Measurements from ENCODE around the gene NFIA. TPM values are rescaled to one million over a fixed set of nuclear protein-coding genes. Genes with fewer than 3 reads are reported as not detected.

Gene NFIA
- total and polyA plus RNA-seq, 8 donors: 9.6 to 108 (median 37.2) TPM

DNA sequence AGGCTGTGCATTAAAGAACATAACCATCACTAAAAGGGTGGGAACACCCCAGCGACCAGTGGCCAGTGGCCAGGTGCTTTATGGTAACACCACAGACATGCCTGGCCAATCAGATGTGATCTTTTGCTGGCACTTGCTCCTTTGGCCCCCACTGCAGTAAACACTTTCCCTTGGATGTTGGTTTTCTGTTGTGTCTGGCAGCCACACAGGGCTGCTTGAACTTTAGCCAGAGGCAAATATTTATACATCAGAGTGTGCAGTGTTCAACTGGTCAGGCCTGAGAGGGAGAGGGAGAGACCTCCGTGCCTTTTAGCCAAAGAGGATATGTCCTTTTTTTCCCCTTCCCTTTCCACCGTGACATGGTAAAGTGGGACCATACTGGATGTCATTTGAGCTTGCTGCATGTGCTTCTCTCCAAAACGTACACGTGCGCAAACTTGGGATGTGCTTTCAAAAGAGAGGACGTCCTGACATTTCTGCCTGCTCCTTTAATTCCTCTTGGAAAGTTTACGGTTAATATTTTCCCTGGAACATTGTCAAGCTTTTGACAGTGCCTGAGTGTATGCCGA, 101.2 kb downstream of the NFIA start:
- Histone ChIP-seq H3K4me3 (peak overlapping the region; percentile 34 to 47 (median 38)), H3K27me3 (no peaks in the 10 kb centered on the region), H3K36me3 (no peaks in the 10 kb centered on the region), H3K4me1 (peaks cover 37 to 83% (median 67%) of the 10 kb centered on the region in 4 donors), H3K9me3 (no peaks in the 10 kb centered on the region), H3K27ac (peak overlapping the region; percentile 81 to 93 (median 86))
- intact Hi-C loops (cut with DNase I; ENCODE audit: low total_unique reads): loop anchor here (10.0 kb wide), 1 partner anchor 141 kb away; no protein-coding TSS in a partner anchor
- DNase-seq: peak; percentile 81 to 86
- no peak for TF ChIP-seq EP300 (IDR thresholded peaks at IDR 0.05)
- TF ChIP-seq, protein P1, sequence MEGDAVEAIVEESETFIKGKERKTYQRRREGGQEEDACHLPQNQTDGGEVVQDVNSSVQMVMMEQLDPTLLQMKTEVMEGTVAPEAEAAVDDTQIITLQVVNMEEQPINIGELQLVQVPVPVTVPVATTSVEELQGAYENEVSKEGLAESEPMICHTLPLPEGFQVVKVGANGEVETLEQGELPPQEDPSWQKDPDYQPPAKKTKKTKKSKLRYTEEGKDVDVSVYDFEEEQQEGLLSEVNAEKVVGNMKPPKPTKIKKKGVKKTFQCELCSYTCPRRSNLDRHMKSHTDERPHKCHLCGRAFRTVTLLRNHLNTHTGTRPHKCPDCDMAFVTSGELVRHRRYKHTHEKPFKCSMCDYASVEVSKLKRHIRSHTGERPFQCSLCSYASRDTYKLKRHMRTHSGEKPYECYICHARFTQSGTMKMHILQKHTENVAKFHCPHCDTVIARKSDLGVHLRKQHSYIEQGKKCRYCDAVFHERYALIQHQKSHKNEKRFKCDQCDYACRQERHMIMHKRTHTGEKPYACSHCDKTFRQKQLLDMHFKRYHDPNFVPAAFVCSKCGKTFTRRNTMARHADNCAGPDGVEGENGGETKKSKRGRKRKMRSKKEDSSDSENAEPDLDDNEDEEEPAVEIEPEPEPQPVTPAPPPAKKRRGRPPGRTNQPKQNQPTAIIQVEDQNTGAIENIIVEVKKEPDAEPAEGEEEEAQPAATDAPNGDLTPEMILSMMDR (IDR thresholded peaks at IDR 0.05): no peak
- TF ChIP-seq POLR2A (IDR thresholded peaks at IDR 0.05): no peak
- peak in 2 of 3 donors; percentile 51 to 68 for TF ChIP-seq POLR2AphosphoS5 (IDR thresholded peaks at IDR 0.05)
- whole genome bisulfite sequencing, 5 donors: 10 to 25% (median 13%) methylated on average over 9 of the region's 9 CpGs

DNA sequence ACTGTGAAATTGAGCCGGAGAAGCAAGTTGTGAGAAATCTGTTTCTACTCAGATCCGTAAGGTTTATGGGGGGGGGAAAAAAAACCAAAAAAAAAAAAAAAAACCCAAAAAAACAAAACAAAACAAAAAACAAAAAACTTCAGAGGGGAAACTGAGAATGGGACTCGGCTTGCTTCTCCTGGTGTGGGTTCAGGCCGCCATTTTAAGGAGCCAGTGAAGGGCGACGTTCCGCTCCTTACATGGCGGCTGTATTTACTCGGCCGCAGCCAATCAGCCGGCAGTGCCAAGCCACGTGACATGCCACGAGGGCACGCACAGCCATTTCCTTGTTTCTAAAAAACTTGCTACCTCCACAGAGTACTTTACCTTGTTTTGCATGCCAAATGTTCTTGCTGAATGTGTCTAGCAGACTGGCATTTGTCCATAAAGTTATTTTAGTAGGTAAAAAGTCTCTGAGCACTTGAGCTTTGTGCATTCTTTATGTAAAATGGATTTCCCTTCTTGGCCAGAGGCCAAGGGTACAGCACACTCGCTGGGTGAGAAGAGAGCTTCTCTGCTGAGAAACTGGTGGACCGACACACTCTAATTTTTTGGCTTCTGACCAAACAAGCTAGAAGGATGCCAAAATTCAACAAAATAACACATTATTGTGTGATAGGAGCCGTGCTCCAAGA, 101.8 kb downstream of the NFIA start:
- 11 to 32% (median 15%) methylated on average over 17 of the region's 17 CpGs for WGBS, 5 donors
- Histone ChIP-seq H3K27ac (peak overlapping the region; percentile 81 to 93 (median 86)), H3K4me1 (peaks cover 37 to 80% (median 61%) of the 10 kb centered on the region in 4 donors), H3K4me3 (peak overlapping the region; percentile 34 to 47 (median 38)), H3K27me3 (no peaks in the 10 kb centered on the region), H3K9me3 (no peaks in the 10 kb centered on the region), H3K36me3 (no peaks in the 10 kb centered on the region)
- intact Hi-C loops (cut with DNase I; ENCODE audit: low total_unique reads): loop anchor here (10.0 kb wide), 1 partner anchor 141 kb away; no protein-coding TSS in a partner anchor
- TF ChIP-seq POLR2AphosphoS5 (IDR thresholded peaks at IDR 0.05) (peak; percentile 52 to 91 (median 71)), EP300 (IDR thresholded peaks at IDR 0.05) (no peak)
- peak; percentile 96 to 97 for DNase-seq

GRCh38 chr1:61184714-61185106, 102.3 kb downstream of the NFIA start:
- Histone ChIP-seq H3K36me3 (no peaks in the 10 kb centered on the region), H3K4me1 (peaks cover 37 to 80% (median 59%) of the 10 kb centered on the region in 4 donors), H3K27me3 (no peaks in the 10 kb centered on the region), H3K9me3 (no peaks in the 10 kb centered on the region), H3K27ac (peak overlapping the region; percentile 81 to 93 (median 86)), H3K4me3 (peak overlapping the region; percentile 34 to 47 (median 38))
- 6 to 14% (median 6%) methylated on average over 3 of the region's 3 CpGs for WGBS, 5 donors
- TF ChIP-seq POLR2A (IDR thresholded peaks at IDR 0.05) (no peak), EP300 (IDR thresholded peaks at IDR 0.05) (no peak), POLR2AphosphoS5 (IDR thresholded peaks at IDR 0.05) (no peak)
- TF ChIP-seq, protein P1 (IDR thresholded peaks at IDR 0.05): no peak
- DNase-seq: no peak
- intact Hi-C loops (cut with DNase I; ENCODE audit: low total_unique reads): loop anchor here (10.0 kb wide), 1 partner anchor 140 kb away; no protein-coding TSS in a partner anchor

- DNase-seq: no peak
- 35 to 50% (median 43%) methylated on average over 1 of the region's 1 CpG for WGBS, 5 donors
- peaks cover 37 to 75% (median 53%) of the 10 kb centered on the region in 4 donors for H3K4me1 ChIP-seq
These were observed 104.4 kb downstream of the NFIA start for GRCh38 chr1:61186753-61187152.

GRCh38 chr1:61187352-61188086, 105.2 kb downstream of the NFIA start:
- peak overlapping the region in 3 of 5 donors; percentile 85 to 93 (median 91) for H3K27ac ChIP-seq
- DNase-seq: no peak
- peaks cover 32 to 73% (median 49%) of the 10 kb centered on the region in 4 donors for H3K4me1 ChIP-seq
- intact Hi-C loops (cut with DNase I; ENCODE audit: low total_unique reads): loop anchor here (10.0 kb wide), 1 partner anchor 137 kb away; no protein-coding TSS in a partner anchor
- WGBS, 5 donors: 81 to 92% (median 87%) methylated on average over 8 to 10 of the region's 10 CpGs
- H3K27me3 ChIP-seq: no peaks in the 10 kb centered on the region
- no peaks in the 10 kb centered on the region for H3K9me3 ChIP-seq
- H3K4me3 ChIP-seq: no peak overlapping the region
- TF ChIP-seq, protein P1 (IDR thresholded peaks at IDR 0.05): no peak
- TF ChIP-seq POLR2A (IDR thresholded peaks at IDR 0.05) (no peak), POLR2AphosphoS5 (IDR thresholded peaks at IDR 0.05) (no peak), EP300 (IDR thresholded peaks at IDR 0.05) (no peak)
- no peaks in the 10 kb centered on the region for H3K36me3 ChIP-seq

More at GRCh38 chr1:61186753-61187152, 104.4 kb downstream of the NFIA start:
- TF ChIP-seq POLR2A (IDR thresholded peaks at IDR 0.05): no peak
- peak in 1 of 3 donors; percentile 32 for TF ChIP-seq POLR2AphosphoS5 (IDR thresholded peaks at IDR 0.05)
- no peaks in the 10 kb centered on the region for H3K36me3 ChIP-seq
- H3K27me3 ChIP-seq: no peaks in the 10 kb centered on the region
- intact Hi-C loops (cut with DNase I; ENCODE audit: low total_unique reads): loop anchor here (10.0 kb wide), 1 partner anchor 138 kb away; no protein-coding TSS in a partner anchor
- no peak overlapping the region for H3K4me3 ChIP-seq
- H3K9me3 ChIP-seq: no peaks in the 10 kb centered on the region
- peak overlapping the region in 4 of 5 donors; percentile 7 to 93 (median 88) for H3K27ac ChIP-seq
